ENCODE data around the gene DCANP1. TPM values are rescaled to one million over a fixed set of nuclear protein-coding genes. Genes with fewer than 3 reads are reported as not detected.

The DCANP1 gene
- polyA plus RNA-seq, 2 of the 4 experiments (the other 2 are of a cell fraction), result not detected

DNA sequence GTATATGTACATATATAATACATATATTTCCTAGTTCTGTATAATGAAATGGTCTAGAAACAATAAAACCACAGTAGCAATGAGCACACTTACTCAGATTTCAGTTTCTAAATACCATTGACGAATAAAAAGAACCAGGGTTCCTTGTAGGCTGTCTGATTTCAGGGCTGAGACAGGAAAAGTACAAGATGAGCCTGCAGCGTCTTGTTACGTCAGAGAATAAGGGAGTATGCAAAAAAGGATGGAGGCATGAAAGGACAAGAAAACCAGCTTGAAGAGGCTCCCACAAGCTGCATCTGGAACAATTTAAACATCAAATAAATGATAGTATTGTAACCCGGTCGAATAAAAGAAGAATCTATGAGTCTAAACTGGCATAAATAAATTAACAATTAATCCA is 22.8 kb upstream of the DCANP1 start:
- no peak overlapping the region for H3K27ac ChIP-seq
- FAIRE-seq (no peak), ATAC-seq (no peak), DNase-seq (ENCODE audit: low read depth in 1 of 2, low spot score in 1 of 2) (no peak)
- ChIA-PET POLR2A (no interaction called here), CTCF (interaction anchor here (0.6 to 37.5 kb wide), 6 partner anchors 12 to 349 kb away, joined by 3 to 1932 read pairs (median 4); no protein-coding TSS in a partner anchor)
- H3K9me3 ChIP-seq, result no peaks in the 10 kb centered on the region
- no peak for TF ChIP-seq KDM1A (IDR thresholded peaks at IDR 0.05; ENCODE audit: low read depth)
- no peak for TF ChIP-seq NR3C1 (IDR thresholded peaks at IDR 0.05)
- TF ChIP-seq, protein P1, sequence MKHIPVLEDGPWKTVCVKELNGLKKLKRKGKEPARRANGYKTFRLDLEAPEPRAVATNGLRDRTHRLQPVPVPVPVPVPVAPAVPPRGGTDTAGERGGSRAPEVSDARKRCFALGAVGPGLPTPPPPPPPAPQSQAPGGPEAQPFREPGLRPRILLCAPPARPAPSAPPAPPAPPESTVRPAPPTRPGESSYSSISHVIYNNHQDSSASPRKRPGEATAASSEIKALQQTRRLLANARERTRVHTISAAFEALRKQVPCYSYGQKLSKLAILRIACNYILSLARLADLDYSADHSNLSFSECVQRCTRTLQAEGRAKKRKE (CRISPR knock-in tag; IDR thresholded peaks at IDR 0.05; ENCODE audit: low read depth), result no peak
- TF ChIP-seq RCOR1 (IDR thresholded peaks at IDR 0.05; ENCODE audit: low read depth, low read length), result no peak
- TF ChIP-seq SMC3 (IDR thresholded peaks at IDR 0.05), result no peak
- no peak for TF ChIP-seq GATA3 (IDR thresholded peaks at IDR 0.05; ENCODE audit: borderline replicate concordance)
- TF ChIP-seq MAFK (IDR thresholded peaks at IDR 0.05; ENCODE audit: partially characterized antibody), result no peak
- TF ChIP-seq CHD2 (IDR thresholded peaks at IDR 0.05; ENCODE audit: low read length, partially characterized antibody), result no peak
- H3K4me3 ChIP-seq, result no peak overlapping the region
- WGBS (ENCODE audit: missing lambda C conversion rate), result 56% methylated on average over 5 of the region's 5 CpGs
- no peaks in the 10 kb centered on the region for H3K4me1 ChIP-seq
- H3K4me2 ChIP-seq, result no peak overlapping the region

DNA sequence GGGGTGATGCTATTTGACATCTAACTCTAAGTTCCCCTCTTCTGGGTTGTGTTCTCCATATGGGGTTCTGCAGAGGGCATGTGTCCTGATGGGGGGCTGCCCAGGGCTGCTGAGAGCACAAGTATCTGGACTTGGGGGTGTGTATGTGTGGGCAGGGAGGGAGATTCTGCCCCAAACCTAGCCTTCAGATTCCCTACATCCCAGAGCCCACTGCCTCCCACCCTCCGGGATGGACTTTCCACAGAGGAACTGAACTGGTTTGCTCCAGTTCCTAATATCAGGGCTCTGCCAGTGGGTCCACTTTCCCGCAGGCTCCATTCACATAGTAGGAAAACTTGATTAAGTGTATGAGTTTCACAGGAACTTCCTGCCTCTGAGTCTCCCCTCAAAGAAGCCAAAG is 21.4 kb upstream of the DCANP1 start:
- H3K27ac ChIP-seq, result no peak overlapping the region
- no peaks in the 10 kb centered on the region for H3K9me3 ChIP-seq
- H3K4me3 ChIP-seq, result no peak overlapping the region
- no peak for TF ChIP-seq POLR2AphosphoS2 (conservative IDR thresholded peaks at IDR 0.05; ENCODE audit: low read length)
- no peak for TF ChIP-seq CEBPB (IDR thresholded peaks at IDR 0.05)
- no peak for TF ChIP-seq NR3C1 (IDR thresholded peaks at IDR 0.05)
- TF ChIP-seq FOSB (CRISPR knock-in tag; IDR thresholded peaks at IDR 0.05), result no peak
- TF ChIP-seq CHD4 (IDR thresholded peaks at IDR 0.05; ENCODE audit: borderline replicate concordance), result no peak
- TF ChIP-seq MAZ (IDR thresholded peaks at IDR 0.05; ENCODE audit: borderline replicate concordance, low read depth, low read length), result no peak
- TF ChIP-seq, protein P2, sequence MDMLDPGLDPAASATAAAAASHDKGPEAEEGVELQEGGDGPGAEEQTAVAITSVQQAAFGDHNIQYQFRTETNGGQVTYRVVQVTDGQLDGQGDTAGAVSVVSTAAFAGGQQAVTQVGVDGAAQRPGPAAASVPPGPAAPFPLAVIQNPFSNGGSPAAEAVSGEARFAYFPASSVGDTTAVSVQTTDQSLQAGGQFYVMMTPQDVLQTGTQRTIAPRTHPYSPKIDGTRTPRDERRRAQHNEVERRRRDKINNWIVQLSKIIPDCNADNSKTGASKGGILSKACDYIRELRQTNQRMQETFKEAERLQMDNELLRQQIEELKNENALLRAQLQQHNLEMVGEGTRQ (IDR thresholded peaks at IDR 0.05), result no peak
- TF ChIP-seq, protein P3, sequence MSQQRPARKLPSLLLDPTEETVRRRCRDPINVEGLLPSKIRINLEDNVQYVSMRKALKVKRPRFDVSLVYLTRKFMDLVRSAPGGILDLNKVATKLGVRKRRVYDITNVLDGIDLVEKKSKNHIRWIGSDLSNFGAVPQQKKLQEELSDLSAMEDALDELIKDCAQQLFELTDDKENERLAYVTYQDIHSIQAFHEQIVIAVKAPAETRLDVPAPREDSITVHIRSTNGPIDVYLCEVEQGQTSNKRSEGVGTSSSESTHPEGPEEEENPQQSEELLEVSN (IDR thresholded peaks at IDR 0.05; ENCODE audit: borderline replicate concordance, low read depth), result no peak
- no peak for FAIRE-seq
- no peak for ATAC-seq
- ChIA-PET POLR2A (no interaction called here), CTCF (interaction anchor here (0.9 to 37.5 kb wide), 4 partner anchors 12 to 93 kb away, joined by 3 to 1932 read pairs (median 62); partner anchors contain the start of gene DCANP1)
- no peak for DNase-seq (ENCODE audit: low read depth in 1 of 2, low spot score in 1 of 2)
- no peak overlapping the region for H3K4me2 ChIP-seq
- no peaks in the 10 kb centered on the region for H3K4me1 ChIP-seq
- WGBS (ENCODE audit: missing lambda C conversion rate), result 63% methylated on average over 2 of the region's 2 CpGs

DNA sequence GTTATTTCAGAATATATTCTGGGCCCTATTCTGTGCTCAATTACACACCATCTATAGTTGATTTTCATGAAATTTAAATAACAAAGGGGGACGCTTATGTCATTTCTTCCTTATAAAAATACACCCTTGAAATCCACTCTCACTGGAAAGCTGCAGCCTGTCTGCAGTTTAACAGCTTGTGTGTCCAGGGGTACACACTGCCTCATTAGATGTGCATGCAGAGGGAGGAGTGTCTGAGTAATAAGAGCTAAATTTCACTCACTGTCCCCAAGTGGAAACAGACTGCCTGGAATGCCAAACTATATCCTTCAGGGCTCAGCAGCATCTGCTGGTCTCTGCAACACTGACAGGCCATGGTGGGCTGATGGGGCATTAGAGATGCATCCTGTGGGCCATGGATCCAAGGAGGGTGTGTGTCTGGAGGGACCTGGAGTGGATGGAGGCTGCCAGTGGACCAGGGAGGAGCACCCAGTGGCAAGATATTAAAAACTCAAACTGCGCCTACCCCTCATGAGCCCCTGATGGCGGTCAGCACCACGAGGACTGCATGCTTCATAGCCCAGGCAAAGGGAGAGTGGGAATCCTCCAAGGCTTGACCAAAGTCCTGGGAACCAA is 20.8 kb upstream of the DCANP1 start:
- Histone ChIP-seq H3K4me1 (no peaks in the 10 kb centered on the region), H3K27ac (no peak overlapping the region), H3K9me3 (no peaks in the 10 kb centered on the region), H3K4me2 (no peak overlapping the region), H3K4me3 (no peak overlapping the region)
- FAIRE-seq, result no peak
- no peak for ATAC-seq
- DNase-seq (ENCODE audit: low read depth in 1 of 2, low spot score in 1 of 2), result no peak
- CTCF ChIA-PET, result interaction anchor here (2.4 to 37.5 kb wide), 5 partner anchors 9 to 93 kb away, joined by 10 to 1932 read pairs (median 80); partner anchors contain the start of gene DCANP1
- POLR2A ChIA-PET, result no interaction called here
- WGBS (ENCODE audit: missing lambda C conversion rate), result 68% methylated on average over 4 of the region's 4 CpGs
- TF ChIP-seq CHD2 (IDR thresholded peaks at IDR 0.05; ENCODE audit: low read length, partially characterized antibody), result no peak
- no peak for TF ChIP-seq RARB (CRISPR knock-in tag; IDR thresholded peaks at IDR 0.05)
- no peak for TF ChIP-seq EP300 (IDR thresholded peaks at IDR 0.05)
- no peak for TF ChIP-seq CBX8 (IDR thresholded peaks at IDR 0.05)
- no peak for TF ChIP-seq NR3C1 (IDR thresholded peaks at IDR 0.05)
- no peak for TF ChIP-seq POLR2AphosphoS2 (conservative IDR thresholded peaks at IDR 0.05; ENCODE audit: low read length)
- TF ChIP-seq, protein P4, sequence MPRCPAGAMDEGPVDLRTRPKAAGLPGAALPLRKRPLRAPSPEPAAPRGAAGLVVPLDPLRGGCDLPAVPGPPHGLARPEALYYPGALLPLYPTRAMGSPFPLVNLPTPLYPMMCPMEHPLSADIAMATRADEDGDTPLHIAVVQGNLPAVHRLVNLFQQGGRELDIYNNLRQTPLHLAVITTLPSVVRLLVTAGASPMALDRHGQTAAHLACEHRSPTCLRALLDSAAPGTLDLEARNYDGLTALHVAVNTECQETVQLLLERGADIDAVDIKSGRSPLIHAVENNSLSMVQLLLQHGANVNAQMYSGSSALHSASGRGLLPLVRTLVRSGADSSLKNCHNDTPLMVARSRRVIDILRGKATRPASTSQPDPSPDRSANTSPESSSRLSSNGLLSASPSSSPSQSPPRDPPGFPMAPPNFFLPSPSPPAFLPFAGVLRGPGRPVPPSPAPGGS (IDR thresholded peaks at IDR 0.05), result no peak
- TF ChIP-seq ZC3H11A (IDR thresholded peaks at IDR 0.05), result no peak
- TF ChIP-seq, protein P5, sequence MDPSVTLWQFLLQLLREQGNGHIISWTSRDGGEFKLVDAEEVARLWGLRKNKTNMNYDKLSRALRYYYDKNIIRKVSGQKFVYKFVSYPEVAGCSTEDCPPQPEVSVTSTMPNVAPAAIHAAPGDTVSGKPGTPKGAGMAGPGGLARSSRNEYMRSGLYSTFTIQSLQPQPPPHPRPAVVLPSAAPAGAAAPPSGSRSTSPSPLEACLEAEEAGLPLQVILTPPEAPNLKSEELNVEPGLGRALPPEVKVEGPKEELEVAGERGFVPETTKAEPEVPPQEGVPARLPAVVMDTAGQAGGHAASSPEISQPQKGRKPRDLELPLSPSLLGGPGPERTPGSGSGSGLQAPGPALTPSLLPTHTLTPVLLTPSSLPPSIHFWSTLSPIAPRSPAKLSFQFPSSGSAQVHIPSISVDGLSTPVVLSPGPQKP (IDR thresholded peaks at IDR 0.05; ENCODE audit: low read depth, low read length), result no peak
- no peak for TF ChIP-seq ZSCAN20 (CRISPR knock-in tag; IDR thresholded peaks at IDR 0.05)
- no peak for TF ChIP-seq CHD4 (IDR thresholded peaks at IDR 0.05; ENCODE audit: borderline replicate concordance)
- TF ChIP-seq, protein P6, sequence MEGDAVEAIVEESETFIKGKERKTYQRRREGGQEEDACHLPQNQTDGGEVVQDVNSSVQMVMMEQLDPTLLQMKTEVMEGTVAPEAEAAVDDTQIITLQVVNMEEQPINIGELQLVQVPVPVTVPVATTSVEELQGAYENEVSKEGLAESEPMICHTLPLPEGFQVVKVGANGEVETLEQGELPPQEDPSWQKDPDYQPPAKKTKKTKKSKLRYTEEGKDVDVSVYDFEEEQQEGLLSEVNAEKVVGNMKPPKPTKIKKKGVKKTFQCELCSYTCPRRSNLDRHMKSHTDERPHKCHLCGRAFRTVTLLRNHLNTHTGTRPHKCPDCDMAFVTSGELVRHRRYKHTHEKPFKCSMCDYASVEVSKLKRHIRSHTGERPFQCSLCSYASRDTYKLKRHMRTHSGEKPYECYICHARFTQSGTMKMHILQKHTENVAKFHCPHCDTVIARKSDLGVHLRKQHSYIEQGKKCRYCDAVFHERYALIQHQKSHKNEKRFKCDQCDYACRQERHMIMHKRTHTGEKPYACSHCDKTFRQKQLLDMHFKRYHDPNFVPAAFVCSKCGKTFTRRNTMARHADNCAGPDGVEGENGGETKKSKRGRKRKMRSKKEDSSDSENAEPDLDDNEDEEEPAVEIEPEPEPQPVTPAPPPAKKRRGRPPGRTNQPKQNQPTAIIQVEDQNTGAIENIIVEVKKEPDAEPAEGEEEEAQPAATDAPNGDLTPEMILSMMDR (IDR thresholded peaks at IDR 0.05), result no peak
- TF ChIP-seq, protein P7, sequence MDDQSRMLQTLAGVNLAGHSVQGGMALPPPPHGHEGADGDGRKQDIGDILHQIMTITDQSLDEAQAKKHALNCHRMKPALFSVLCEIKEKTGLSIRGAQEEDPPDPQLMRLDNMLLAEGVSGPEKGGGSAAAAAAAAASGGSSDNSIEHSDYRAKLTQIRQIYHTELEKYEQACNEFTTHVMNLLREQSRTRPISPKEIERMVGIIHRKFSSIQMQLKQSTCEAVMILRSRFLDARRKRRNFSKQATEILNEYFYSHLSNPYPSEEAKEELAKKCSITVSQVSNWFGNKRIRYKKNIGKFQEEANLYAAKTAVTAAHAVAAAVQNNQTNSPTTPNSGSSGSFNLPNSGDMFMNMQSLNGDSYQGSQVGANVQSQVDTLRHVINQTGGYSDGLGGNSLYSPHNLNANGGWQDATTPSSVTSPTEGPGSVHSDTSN (IDR thresholded peaks at IDR 0.05), result no peak
- TF ChIP-seq SMC3 (IDR thresholded peaks at IDR 0.05), result no peak
- no peak for TF ChIP-seq CBX2 (IDR thresholded peaks at IDR 0.05; ENCODE audit: borderline replicate concordance, low read depth)
- no peak for TF ChIP-seq HEYL (CRISPR knock-in tag; IDR thresholded peaks at IDR 0.05)
